Gastroesophageal sphincter (tissue), 4 donors: ENCODE data around the gene MSN. TPM values are rescaled to one million over a fixed set of nuclear protein-coding genes. Genes with fewer than 3 reads are reported as not detected.

Experiments
- ATAC-seq: fragments of 150-250 bp; one replicate; pipeline ENCODE4 v1.9.1; 2016; ENCODE audit warnings: mild to moderate bottlenecking, moderate library complexity
- H3K27ac ChIP-seq, 4 donors: fragments of 200-600 bp; sonication (generic) in 3 of 4; 1 replicate in 3 of 4; 2 replicates in 1 of 4; pipeline ENCODE4 v1.5.1; 2016 to 2019
- H3K27me3 ChIP-seq: fragments of 200-600 bp; sonication (generic); one replicate; pipeline ENCODE4 v1.5.1; 2019
- H3K36me3 ChIP-seq, 2 donors: fragments of 200-600 bp; sonication (generic); one replicate each; pipeline ENCODE4 v1.5.1; 2019; ENCODE audit warnings: control low read depth in 1 of 2
- H3K4me1 ChIP-seq, 3 donors: fragments of 200-600 bp; sonication (generic); 1 replicate in 2 of 3; 2 replicates in 1 of 3; pipeline ENCODE4 v1.5.1; 2016 to 2019; ENCODE audit warnings: control low read depth in 2 of 3
- H3K4me3 ChIP-seq, 2 donors: fragments of 200-600 bp; sonication (generic); one replicate each; pipeline ENCODE4 v1.5.1; 2019; ENCODE audit warnings: mild to moderate bottlenecking in 1 of 2, moderate library complexity in 1 of 2
- H3K9me3 ChIP-seq, 3 donors: fragments of 200-600 bp; sonication (generic); one replicate each; pipeline ENCODE4 v1.5.1; 2017 to 2019; ENCODE audit warnings: control low read depth in 2 of 3
- CTCF ChIP-seq, 4 experiments: fragments of 200-600 bp in 2 of 4; fragments of 450-650 bp in 2 of 4; sonication (generic) in 1 of 4; IDR thresholded peaks; one replicate each; pipeline ENCODE4 v1.5.1; 2017 to 2019; ENCODE audit warnings: antibody characterized with exemption in 4 of 4, mild to moderate bottlenecking in 2 of 4, moderate library complexity in 2 of 4
- EP300 ChIP-seq: sonication (generic); formaldehyde crosslinking; IDR thresholded peaks from one replicate; pipeline ENCODE4 v1.6.1; 2017; ENCODE audit warnings: antibody characterized with exemption, mild to moderate bottlenecking
- POLR2A ChIP-seq, 2 donors: fragments of 450-650 bp; IDR thresholded peaks; one replicate each; pipeline ENCODE4 v1.6.1; 2017; ENCODE audit warnings: antibody characterized with exemption in 2 of 2, mild to moderate bottlenecking in 2 of 2, moderate library complexity in 1 of 2
- POLR2AphosphoS5 ChIP-seq: sonication (generic); formaldehyde crosslinking; IDR thresholded peaks from one replicate; pipeline ENCODE4 v1.6.1; 2017; ENCODE audit warnings: antibody characterized with exemption
- WGBS, 2 donors: methylation state at CpG; one replicate each; pipeline ENCODE4 v1.1.5; 2018; ENCODE audit warnings: low coverage in 1 of 2; 5-methylcytosine and 5-hydroxymethylcytosine counted together
- total RNA-seq, 4 donors: library from RNA; depleted of rRNA; stranded (reverse); fragments of >200 nt; gene quantifications; one replicate each; pipeline ENCODE4 v1.1.0, GENCODE V29; 2016

Gene MSN
- total RNA-seq, 4 donors from 2014 or later: 191 to 355 (median 269) TPM

DNA sequence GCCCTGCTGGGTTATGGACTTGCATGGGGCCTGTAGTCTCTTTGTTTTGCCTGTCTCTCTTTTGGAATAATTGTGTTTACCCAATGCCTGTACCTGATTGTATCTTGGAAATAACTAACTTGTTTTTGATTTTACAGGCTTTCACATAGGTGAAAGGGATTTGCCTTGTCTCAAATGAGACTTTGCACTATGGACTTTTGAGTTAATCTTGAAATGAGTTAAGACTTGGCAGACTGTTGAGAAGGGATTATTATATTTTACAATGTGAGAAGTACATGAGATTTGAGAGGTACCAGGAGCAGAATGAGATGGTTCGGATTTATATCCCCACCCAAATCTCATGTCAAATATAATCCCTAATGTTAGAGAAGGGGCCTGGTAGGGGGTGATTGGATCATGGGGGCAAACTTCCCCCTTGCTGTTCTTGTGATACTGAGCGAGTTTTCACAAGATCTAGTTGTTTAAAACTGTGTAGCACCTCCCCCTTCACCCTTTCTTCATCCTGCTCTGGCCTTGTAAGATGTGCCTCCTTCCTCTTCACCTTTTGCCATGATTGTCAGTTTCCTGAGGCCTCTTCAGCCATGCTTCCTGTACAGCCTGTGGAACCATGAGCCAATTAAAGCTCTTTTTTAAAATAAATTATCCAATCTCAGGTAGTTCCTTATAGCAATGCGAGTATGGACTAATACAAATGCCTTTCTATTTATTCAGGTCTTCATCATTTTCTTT lies 102.3 kb downstream of the MSN start:
- H3K27ac ChIP-seq: no peak overlapping the region
- TF ChIP-seq POLR2A (IDR thresholded peaks at IDR 0.05) (no peak), EP300 (no peak), CTCF (IDR thresholded peaks at IDR 0.05) (no peak), POLR2AphosphoS5 (no peak)
- H3K27me3 ChIP-seq: no peaks in the 10 kb centered on the region
- H3K9me3 ChIP-seq: no peaks in the 10 kb centered on the region
- H3K4me1 ChIP-seq: no peaks in the 10 kb centered on the region
- no peaks in the 10 kb centered on the region for H3K36me3 ChIP-seq
- ATAC-seq: no peak
- 75 to 83% methylated on average over 2 to 3 of the region's 3 CpGs for WGBS, 2 donors
- H3K4me3 ChIP-seq: no peak overlapping the region

- H3K27ac ChIP-seq: no peak overlapping the region
- H3K36me3 ChIP-seq: no peaks in the 10 kb centered on the region
- no peaks in the 10 kb centered on the region for H3K4me1 ChIP-seq
- H3K9me3 ChIP-seq: no peaks in the 10 kb centered on the region
- H3K27me3 ChIP-seq: no peaks in the 10 kb centered on the region
- WGBS, 2 donors: 60 to 83% methylated on average over 1 to 2 of the region's 5 CpGs
- no peak for ATAC-seq
- TF ChIP-seq EP300: no peak
- TF ChIP-seq CTCF (IDR thresholded peaks at IDR 0.05): no peak
- no peak for TF ChIP-seq POLR2AphosphoS5
- TF ChIP-seq POLR2A (IDR thresholded peaks at IDR 0.05): no peak
- H3K4me3 ChIP-seq: no peak overlapping the region
Measured at GRCh38 chrX:65772842-65773241, 105.4 kb downstream of the MSN start.

- H3K4me1 ChIP-seq: no peaks in the 10 kb centered on the region
- H3K9me3 ChIP-seq: no peaks in the 10 kb centered on the region
- no peaks in the 10 kb centered on the region for H3K36me3 ChIP-seq
- no peak overlapping the region for H3K27ac ChIP-seq
- 67 to 75% methylated on average over 2 of the region's 2 CpGs for WGBS, 2 donors
- TF ChIP-seq CTCF (IDR thresholded peaks at IDR 0.05): no peak
- no peak for TF ChIP-seq POLR2AphosphoS5
- TF ChIP-seq POLR2A (IDR thresholded peaks at IDR 0.05): no peak
- no peak for TF ChIP-seq EP300
- no peak overlapping the region for H3K4me3 ChIP-seq
- no peaks in the 10 kb centered on the region for H3K27me3 ChIP-seq
- no peak for ATAC-seq
Measured at GRCh38 chrX:65781845-65782244, 114.4 kb downstream of the MSN start.

- Histone ChIP-seq H3K4me3 (no peak overlapping the region), H3K27ac (no peak overlapping the region), H3K36me3 (no peaks in the 10 kb centered on the region), H3K9me3 (no peaks in the 10 kb centered on the region), H3K4me1 (no peaks in the 10 kb centered on the region), H3K27me3 (no peaks in the 10 kb centered on the region)
- WGBS, 2 donors: 56 to 67% methylated on average over 1 of the region's 1 CpG
- no peak for ATAC-seq
- TF ChIP-seq EP300 (no peak), POLR2A (IDR thresholded peaks at IDR 0.05) (no peak), POLR2AphosphoS5 (no peak), CTCF (IDR thresholded peaks at IDR 0.05) (no peak)
Measured at GRCh38 chrX:65783746-65784145, 116.3 kb downstream of the MSN start.

Other genes starting within 250 kb of the MSN start
- 10 to 100 TPM; 21.3 to 30.3 (median 21.9) TPM for gene LAS1L, start 132.9 kb upstream of the MSN start, total RNA-seq